Kidney (tissue), 14 donors: ENCODE measurements around the gene YAP1. TPM values are rescaled to one million over a fixed set of nuclear protein-coding genes. Genes with fewer than 3 reads are reported as not detected.

Experiments used
- DNase-seq, 5 donors: peaks; one replicate each; pipeline ENCODE4 v3.0.0-alpha.2; 2013 to 2020
- FAIRE-seq: peaks from 2 replicates; lab custom pipeline; 2012; peaks lifted over from hg19 to GRCh38; lab: Jason Lieb, UNC
- H3K27ac ChIP-seq, 2 donors: one replicate each; pipeline ENCODE4 v1.7.0; 2013; ENCODE audit warnings: low read depth in 2 of 2, low read length in 2 of 2, inconsistent platforms in 1 of 2
- H3K27me3 ChIP-seq: one replicate; pipeline ENCODE4 v1.7.1; 2013; ENCODE audit warnings: low read length, inconsistent platforms; ENCODE audit not compliant: control insufficient read depth, insufficient read depth
- H3K36me3 ChIP-seq, 3 donors: one replicate each; pipeline versions ENCODE4 v1.7.0 to v1.7.1; 2013; ENCODE audit warnings: low read length in 3 of 3, control low read depth in 1 of 3, inconsistent platforms in 1 of 3; ENCODE audit not compliant: insufficient read depth in 3 of 3, control insufficient read depth in 2 of 3
- H3K4me1 ChIP-seq, 3 donors: one replicate each; pipeline versions ENCODE4 v1.7.0 to v1.7.1; 2013; ENCODE audit warnings: low read length in 3 of 3, inconsistent platforms in 1 of 3, low read depth in 1 of 3; ENCODE audit not compliant: control insufficient read depth in 2 of 3, insufficient read depth in 2 of 3
- H3K4me3 ChIP-seq, 3 donors: one replicate each; pipeline versions ENCODE4 v1.7.0 to v1.8.1; 2013; ENCODE audit warnings: low read length in 3 of 3, control low read depth in 1 of 3, inconsistent platforms in 1 of 3
- H3K9ac ChIP-seq, 3 donors: one replicate each; pipeline versions ENCODE4 v1.7.0 to v1.7.1; 2013; ENCODE audit warnings: low read length in 3 of 3, control low read depth in 1 of 3, inconsistent platforms in 1 of 3
- H3K9me3 ChIP-seq, 3 donors: one replicate each; pipeline versions ENCODE4 v1.7.0 to v1.7.1; 2013; ENCODE audit warnings: low read length in 3 of 3, control low read depth in 1 of 3, inconsistent platforms in 1 of 3; ENCODE audit not compliant: control insufficient read depth in 2 of 3, insufficient read depth in 1 of 3
- intact Hi-C: fragments of 100-400 bp; cut with DNase I; formaldehyde crosslinking; loops from one replicate; pipeline ENCODE4 v1.11.1; 2022
- polyA plus RNA-seq: library from polyadenylated mRNA; stranded (reverse); fragments of 350-450 nt; fragmentation: Illumina TruSeq; extraction: RNeasy Lipid Tissue Mini Kit (QIAGEN cat#74804); gene quantifications from one replicate; pipeline ENCODE4 v1.2.3, GENCODE V29; 2014; ENCODE audit warnings: low read depth, low replicate concordance; ENCODE audit not compliant: insufficient read depth
- total RNA-seq: library from RNA; stranded (reverse); fragmentation: NEBNext Ultra II Directional; extraction: Animal tissue kit (Norgen Biotek cat#: 25700); gene quantifications from one replicate; pipeline ENCODE4 v1.2.1, GENCODE V29; 2021
- TF ChIP-seq, protein P1 (sequence below): IDR thresholded peaks from 3 replicates; pipeline ENCODE4 v1.5.1; 2012; ENCODE audit warnings: mild to moderate bottlenecking, moderate library complexity, borderline replicate concordance; ENCODE audit not compliant: insufficient read depth; ENCODE audit errors: extremely low read depth
- donor health status: control.
- donor health status: control.
- donor health status: control.
- donor health status: control.
- donor health status: control.
- donor health status: DM: yes; HTN: yes; CAD: no.
- donor health status: Normal renal cell carcinoma (clear cell type).

Gene YAP1
- total and polyA plus RNA-seq, 2 donors from 2014 or later, result 21.5 to 106 TPM

DNA sequence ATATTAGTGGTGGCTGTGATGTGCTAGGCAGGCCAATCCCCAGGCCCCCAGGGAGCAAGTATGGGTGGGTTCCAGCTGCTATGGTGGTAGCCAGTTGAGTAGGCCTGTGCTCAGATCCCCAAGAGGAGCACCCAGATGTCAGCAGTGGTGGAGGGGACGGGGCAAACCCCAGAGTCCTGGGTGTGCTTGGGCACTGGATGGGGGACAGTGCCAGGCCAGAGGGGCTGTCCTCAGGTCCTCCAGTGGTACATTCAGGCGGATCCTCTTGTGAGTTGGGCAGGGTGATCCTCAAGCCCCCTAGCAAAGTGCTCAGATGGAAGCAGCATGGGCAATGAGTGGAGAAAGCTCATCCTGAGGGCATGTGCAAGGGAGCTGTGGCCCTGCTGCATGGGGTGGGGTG is 37.0 kb upstream of the YAP1 start:
- intact Hi-C loops, result no loop called here
- TF ChIP-seq, protein P1, sequence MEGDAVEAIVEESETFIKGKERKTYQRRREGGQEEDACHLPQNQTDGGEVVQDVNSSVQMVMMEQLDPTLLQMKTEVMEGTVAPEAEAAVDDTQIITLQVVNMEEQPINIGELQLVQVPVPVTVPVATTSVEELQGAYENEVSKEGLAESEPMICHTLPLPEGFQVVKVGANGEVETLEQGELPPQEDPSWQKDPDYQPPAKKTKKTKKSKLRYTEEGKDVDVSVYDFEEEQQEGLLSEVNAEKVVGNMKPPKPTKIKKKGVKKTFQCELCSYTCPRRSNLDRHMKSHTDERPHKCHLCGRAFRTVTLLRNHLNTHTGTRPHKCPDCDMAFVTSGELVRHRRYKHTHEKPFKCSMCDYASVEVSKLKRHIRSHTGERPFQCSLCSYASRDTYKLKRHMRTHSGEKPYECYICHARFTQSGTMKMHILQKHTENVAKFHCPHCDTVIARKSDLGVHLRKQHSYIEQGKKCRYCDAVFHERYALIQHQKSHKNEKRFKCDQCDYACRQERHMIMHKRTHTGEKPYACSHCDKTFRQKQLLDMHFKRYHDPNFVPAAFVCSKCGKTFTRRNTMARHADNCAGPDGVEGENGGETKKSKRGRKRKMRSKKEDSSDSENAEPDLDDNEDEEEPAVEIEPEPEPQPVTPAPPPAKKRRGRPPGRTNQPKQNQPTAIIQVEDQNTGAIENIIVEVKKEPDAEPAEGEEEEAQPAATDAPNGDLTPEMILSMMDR, result no peak
- no peak for FAIRE-seq
- Histone ChIP-seq H3K4me1 (no peaks in the 10 kb centered on the region), H3K4me3 (no peak overlapping the region), H3K27me3 (no peaks in the 10 kb centered on the region), H3K27ac (no peak overlapping the region), H3K9me3 (peaks cover 0 to 19% (median 8%) of the 10 kb centered on the region in 3 donors), H3K36me3 (no peaks in the 10 kb centered on the region), H3K9ac (no peak overlapping the region)
- no peak for DNase-seq

DNA sequence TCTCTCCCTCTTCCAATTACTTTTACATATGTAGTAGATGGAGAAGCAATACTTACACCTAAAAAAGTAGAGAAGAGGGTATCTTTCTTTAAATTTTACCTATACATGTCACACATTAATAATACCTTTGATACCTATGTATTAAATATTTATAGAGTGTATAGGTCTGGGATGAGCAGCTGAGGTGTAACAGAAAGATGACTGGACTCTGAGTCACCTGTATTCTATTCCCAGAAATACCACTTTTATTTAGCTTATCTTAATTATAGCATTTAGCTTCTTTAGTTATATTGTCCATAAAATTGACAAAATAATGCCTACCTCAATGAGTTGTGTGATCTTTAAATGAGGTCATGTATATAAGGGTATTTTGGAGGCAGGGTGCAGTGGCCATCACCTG is 30.6 kb upstream of the YAP1 start:
- TF ChIP-seq, protein P1, result no peak
- H3K9me3 ChIP-seq, result no peaks in the 10 kb centered on the region
- H3K36me3 ChIP-seq, result no peaks in the 10 kb centered on the region
- intact Hi-C loops, result no loop called here
- FAIRE-seq, result no peak
- H3K9ac ChIP-seq, result no peak overlapping the region
- H3K4me3 ChIP-seq, result no peak overlapping the region
- no peaks in the 10 kb centered on the region for H3K27me3 ChIP-seq
- no peaks in the 10 kb centered on the region for H3K4me1 ChIP-seq
- no peak for DNase-seq
- no peak overlapping the region for H3K27ac ChIP-seq

DNA sequence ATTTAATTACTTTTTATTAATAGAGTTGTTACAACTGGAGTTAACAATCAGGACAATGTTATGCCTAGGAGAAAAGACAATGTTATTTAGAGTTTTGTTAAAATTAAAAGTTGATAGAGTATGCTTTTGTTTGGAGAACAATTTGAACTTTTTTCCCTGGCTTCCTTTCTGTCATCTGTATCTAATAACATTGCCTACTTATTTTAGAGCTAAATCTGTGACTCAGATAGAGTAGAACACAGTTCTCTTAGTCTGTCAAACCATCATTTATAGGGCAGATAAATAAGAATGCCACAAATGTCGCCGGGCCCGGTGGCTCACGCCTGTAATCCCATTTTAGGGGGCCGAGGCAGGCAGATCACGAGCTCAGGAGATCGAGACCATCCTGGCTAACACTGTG is 28.9 kb upstream of the YAP1 start:
- Histone ChIP-seq H3K36me3 (no peaks in the 10 kb centered on the region), H3K27ac (no peak overlapping the region), H3K4me1 (no peaks in the 10 kb centered on the region), H3K9me3 (no peaks in the 10 kb centered on the region), H3K9ac (no peak overlapping the region), H3K27me3 (no peaks in the 10 kb centered on the region), H3K4me3 (no peak overlapping the region)
- DNase-seq (no peak), FAIRE-seq (peak; percentile 44)
- intact Hi-C loops, result no loop called here
- TF ChIP-seq, protein P1, result no peak
